RKO (cell line): ENCODE data around the gene CNN2.

ENCODE experiments used
- DNase-seq: peaks from one replicate; pipeline ENCODE4 v3.0.0-alpha.2; 2016; ENCODE audit warnings: low spot score

CNN2 gene

DNA sequence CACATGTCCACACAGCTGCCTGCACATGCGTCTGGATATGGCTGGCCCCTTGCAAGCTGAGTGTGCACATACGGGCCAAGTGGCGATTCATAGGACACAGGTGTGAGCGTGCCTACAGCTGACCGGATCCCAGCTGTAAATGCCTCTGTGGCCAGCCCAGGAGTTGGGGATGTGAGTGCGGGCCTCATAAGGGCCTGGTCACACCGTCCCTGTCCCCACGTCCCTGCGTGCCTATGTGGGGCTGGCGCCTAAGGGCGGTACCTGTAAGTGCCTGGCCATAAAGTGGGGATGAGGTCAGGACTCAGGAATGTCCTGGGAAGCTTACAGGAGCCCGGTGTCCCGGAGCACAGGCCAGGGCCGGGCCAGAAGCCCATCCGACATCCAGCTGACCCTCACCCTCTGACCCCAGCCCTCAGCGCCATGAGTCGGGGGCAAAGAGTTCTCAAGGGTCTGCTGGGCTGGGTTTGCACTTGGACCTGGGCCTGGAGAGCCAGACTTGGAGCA lies 39.2 kb downstream of the CNN2 start:
- DNase-seq, result peak; percentile 72

GRCh38 chr19:1066251-1066747 lies 39.9 kb downstream of the CNN2 start:
- peak; percentile 31 for DNase-seq

DNA sequence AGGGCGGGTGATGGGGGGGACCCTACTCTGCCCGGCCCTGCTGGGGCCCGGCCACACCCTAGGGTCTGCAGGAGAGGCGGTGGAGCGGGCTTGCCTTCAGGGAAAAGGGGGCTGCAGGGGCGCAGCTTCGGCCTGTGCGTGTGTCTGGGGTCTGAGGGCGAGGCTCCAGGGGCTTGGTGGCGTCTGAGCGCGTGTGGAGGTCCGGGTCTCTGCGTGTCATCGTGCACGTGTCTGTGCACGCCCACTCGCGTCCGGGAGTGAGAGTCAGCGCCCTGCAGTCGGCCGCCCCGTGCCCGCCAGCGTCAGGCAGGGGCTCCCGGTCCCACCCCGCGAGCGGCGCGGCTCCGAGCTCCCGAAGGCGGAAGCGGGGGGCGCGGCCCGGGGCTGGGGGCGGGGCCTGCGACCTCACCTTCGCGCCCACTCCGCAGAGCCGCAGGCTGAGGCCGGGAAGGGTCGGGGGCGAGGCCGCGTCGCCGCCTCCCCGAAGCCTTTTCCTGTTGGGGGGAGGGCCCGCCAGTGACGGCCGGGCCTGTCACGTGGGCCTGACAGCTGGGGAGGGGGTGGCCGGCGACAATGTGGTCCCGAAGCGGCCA lies 40.4 kb downstream of the CNN2 start, which contains the start of gene ARHGAP45:
TSS of gene ARHGAP45 (plus strand) at position 420 of the 593 bp plus-strand sequence. CDS start 239 bp downstream, outside the sequence.
- DNase-seq, result peak; percentile 49

DNA sequence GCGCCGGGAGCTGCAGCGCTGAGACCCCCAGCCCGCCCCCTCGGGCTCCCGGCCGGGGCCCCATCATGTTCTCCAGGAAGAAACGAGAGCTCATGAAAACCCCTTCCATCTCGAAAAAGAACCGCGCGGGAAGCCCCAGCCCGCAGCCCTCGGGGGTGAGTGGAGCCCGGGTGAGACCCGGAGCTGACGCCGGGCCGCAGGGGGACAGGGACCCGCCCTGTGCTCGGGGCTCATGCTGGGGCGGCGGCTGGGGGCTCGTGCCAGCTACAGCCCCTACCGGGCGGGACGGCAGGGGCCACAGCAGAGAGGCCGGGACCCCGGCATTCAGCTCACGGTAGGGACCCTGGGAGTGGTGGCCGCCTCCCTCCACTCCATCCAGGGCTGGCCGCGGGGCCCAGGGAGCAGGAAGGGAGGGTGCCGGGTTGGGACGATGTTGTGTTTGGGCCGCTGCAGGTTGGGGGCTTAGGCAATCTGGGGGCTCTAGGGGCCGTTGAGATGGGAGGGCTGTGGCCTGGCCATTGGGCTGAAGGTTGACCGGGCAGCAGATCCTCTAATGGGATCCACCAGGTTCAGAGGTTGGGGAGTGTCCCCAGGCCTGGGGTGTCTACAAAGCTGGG lies 41.0 kb downstream of the CNN2 start:
- no peak for DNase-seq

DNA sequence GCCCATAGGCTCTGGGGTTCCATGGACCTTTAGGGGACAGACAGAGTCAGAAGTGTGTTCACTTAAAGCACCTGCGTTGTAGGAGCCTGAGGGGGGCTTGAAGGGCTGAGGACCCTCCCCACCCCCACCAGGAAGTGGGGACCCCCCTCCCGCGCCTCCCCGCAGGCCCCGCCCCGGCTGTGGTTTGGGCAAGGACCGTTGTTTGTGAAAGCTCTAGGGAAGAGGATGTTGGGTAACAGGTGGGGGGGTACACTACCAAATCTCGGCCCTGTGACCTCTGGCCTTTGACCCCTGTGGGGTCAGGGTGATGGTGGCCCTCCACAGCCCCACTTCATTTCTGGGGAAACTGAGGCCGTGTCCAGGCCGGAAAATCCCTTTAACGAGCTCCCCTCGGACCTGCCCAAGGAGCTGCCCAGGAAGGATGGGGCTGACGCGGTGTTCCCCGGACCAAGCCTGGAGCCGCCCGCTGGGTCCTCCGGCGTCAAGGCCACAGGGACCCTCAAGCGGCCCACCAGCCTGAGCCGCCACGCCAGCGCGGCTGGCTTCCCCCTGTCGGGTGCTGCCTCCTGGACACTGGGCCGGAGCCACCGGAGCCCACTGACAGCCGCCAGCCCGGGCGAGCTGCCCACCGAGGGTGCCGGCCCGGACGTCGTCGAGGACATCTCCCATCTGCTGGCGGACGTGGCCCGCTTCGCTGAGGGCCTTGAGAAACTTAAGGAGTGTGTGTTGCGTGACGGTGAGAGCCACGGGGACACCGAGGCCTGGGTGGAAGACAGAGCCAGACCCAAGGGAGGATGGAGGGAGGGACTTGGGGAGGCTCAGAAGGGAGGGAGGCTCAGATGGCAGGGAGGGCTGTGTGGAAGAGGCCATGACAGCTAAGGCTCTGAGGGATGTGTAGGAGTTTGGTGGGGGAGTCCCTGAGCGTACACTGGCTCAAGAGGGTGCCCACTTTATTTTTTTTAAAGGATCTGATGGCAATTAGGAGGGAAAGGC lies 41.9 kb downstream of the CNN2 start:
- DNase-seq, result no peak

DNA sequence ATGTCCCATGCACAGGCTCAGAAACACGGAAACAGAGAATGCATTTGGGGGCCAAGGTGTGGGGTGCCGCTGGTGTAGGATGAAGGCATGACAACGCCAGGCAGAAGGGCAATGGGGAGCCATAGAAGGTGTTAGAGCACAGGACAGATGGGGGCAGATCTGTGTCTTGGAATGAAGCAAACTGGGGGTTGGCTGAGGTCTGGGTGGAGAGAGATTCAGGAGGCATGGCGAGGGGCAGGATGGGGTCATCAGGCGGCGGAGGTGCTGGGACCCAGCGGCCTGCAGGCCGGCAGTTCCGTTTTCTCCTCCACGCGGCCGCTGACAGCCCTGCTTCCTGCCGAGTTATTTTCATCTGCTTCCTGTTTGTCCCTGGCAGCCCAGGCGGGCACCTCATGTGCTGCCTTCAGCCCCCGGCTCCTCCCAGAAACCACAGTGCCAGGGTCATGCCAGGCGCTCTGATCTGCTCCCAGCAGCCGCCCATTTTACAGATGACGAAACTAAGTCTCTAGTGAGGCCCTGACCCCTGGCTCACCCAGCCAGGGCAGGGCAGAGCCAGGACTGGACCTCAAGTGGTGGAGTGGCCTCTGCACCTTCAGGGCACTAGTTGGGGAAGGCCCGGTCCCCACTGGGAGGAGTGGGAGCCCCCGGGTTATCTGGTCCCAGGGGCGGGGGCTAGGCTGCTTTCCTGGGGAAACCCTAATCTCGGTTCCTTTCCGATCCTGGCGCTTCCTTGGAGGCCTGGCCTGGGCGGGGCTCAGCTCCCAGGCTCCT lies 42.8 kb downstream of the CNN2 start:
- DNase-seq, result no peak

DNA sequence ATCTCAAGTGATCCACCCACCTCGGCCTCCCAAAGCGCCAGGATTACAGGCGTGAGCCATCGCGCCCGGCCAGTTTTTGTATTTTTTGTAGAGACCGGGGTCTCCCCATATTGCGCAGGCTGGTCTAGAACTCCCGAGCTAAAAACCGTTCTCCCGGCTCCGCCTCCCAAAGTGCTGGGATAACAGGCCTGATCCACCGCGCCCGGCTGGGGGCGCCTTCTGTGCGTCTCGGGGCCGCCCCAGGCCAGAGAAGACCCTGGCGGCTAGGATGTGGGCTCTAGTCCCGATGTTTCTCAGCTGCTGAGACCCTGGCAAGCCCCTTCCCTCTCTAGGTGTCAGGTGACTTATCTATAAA lies 44.1 kb downstream of the CNN2 start:
- no peak for DNase-seq

GRCh38 chr19:1070931-1071791 lies 44.8 kb downstream of the CNN2 start:
- no peak for DNase-seq

DNA sequence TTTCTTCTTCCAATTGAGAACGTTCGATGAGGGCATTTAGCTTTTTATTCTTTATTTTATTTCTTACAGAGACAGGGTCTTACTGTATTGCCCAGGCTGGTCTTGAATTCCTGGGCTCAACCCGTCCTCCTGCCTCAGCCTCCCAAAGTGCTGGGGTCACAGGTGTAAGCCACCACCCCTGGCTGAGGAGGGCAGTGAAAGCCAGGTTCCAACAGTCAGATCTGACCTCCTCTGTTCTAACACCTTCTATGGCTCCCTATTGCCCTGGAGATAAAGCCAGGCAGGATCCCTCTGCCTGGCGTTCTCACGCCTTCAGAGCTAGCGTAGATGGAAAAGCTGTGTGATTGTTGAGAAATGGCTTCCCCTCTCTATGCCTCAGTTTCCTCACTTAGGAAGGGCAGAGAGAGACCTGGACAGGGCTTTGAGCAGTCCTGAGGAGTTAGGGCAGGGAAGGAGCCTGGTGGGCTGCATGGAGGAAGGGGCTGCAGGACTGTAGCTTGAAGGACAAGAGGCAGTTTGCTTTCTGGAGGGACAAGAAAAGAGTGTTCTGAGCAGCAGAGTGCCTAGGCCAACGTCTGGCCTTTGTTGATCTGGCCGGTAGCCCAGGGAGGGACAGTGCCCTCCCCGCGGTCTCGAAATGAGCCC lies 46.1 kb downstream of the CNN2 start:
- no peak for DNase-seq

GRCh38 chr19:1073063-1073955 lies 46.9 kb downstream of the CNN2 start:
- no peak for DNase-seq

GRCh38 chr19:1073956-1074517 lies 47.6 kb downstream of the CNN2 start:
- no peak for DNase-seq

GRCh38 chr19:1074544-1075283 lies 48.3 kb downstream of the CNN2 start:
- no peak for DNase-seq

GRCh38 chr19:1076046-1076386 lies 49.6 kb downstream of the CNN2 start:
- DNase-seq, result no peak

DNA sequence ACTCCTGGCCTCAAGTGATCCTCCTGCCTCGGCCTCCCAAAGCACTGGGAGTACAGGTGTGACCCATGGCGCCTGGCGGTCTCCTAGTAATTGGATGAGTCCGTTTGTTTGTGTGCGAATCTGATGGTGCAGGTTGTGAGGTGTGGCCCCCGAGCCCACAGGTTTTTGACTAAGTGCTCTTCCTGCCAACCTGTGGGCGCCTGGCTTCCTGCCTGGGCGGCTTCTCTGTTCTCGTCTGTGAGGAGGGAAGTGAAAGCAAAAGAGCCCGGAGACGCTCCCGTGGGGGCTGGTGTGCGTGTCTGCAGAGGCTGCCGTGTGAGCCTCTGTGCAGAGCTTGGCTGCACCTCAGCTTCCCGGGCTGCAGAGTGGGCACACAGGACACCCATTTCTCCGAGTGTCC lies 50.5 kb downstream of the CNN2 start:
- no peak for DNase-seq

- no peak for DNase-seq
Observed at GRCh38 chr19:1079566-1080111, 53.2 kb downstream of the CNN2 start.

DNA sequence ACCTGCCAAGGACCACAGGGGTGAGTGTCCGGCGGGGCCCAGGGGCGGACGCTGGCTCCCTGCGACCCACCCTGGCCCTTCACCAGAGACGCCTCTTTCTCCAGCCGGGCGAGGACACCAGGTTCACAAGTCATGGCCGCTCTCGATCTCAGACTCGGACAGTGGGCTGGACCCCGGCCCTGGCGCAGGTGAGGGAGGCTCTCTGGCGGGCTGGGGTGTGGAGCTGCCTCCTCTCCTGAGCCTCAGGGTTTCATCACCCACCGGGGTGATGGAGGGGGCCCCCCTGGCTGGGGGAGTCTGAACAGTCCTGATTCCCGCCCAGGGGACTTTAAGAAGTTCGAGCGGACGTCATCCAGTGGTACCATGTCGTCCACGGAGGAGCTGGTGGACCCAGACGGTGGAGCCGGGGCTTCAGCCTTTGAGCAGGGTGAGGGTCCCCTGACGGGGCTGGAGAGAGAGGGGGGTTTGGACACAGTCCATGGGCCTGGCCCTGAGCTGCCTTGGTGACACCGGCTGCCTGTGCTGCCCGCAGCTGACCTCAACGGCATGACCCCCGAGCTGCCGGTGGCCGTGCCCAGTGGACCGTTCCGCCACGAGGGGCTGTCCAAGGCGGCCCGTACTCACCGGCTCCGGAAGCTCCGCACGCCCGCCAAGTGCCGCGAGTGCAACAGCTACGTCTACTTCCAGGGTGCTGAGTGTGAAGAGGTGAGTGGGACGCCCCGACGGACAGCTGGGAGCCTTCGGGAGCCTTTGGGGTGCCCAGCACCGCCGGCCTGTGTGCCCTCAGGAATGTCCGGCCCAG lies 54.2 kb downstream of the CNN2 start:
- DNase-seq, result no peak
